Astrocyte (in vitro differentiated cells and primary cell): Measurements from ENCODE around the gene PIK3R6.

Source experiments
- CTCF ChIP-seq: IDR thresholded peaks from 2 replicates; pipeline ENCODE4 v1.5.1; 2011; ENCODE audit warnings: low read depth, mild to moderate bottlenecking, inconsistent platforms, low read length, moderate library complexity; ENCODE audit not compliant: insufficient read depth
- EZH2 ChIP-seq: IDR thresholded peaks from 2 replicates; pipeline ENCODE4 v1.6.1; 2012; ENCODE audit warnings: mild to moderate bottlenecking, low read length, inconsistent platforms; ENCODE audit not compliant: insufficient read depth

DNA sequence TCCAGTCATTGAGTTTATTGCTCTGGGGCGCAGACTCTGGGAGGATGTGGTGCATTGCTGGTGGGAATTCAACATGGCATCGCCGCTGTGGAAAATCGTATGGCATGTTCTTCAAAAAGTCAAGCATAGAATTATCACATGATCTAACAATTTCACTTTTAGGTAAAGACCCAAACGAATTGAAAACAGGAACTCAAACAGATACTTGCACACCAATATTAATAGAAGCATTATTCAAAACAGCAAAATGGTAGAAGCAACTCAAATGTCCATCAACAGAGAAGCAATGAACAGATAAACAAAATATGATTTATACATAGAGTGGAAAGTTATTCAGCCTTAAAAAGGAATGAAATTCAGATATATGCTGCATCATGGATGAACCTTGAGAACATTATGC, 15.9 kb downstream of the PIK3R6 start:
- no peak for TF ChIP-seq CTCF
- TF ChIP-seq EZH2, result no peak
